Kidney (tissue), 14 donors: Measurements from ENCODE around the gene ZSCAN20. TPM values are rescaled to one million over a fixed set of nuclear protein-coding genes. Genes with fewer than 3 reads are reported as not detected.

Experiments
- DNase-seq, 5 donors: peaks; one replicate each; pipeline ENCODE4 v3.0.0-alpha.2; 2013 to 2020
- FAIRE-seq: peaks from 2 replicates; lab custom pipeline; 2012; peaks lifted over from hg19 to GRCh38; lab: Jason Lieb, UNC
- H3K27ac ChIP-seq, 2 donors: one replicate each; pipeline ENCODE4 v1.7.0; 2013; ENCODE audit warnings: low read depth in 2 of 2, low read length in 2 of 2, inconsistent platforms in 1 of 2
- H3K27me3 ChIP-seq: one replicate; pipeline ENCODE4 v1.7.1; 2013; ENCODE audit warnings: low read length, inconsistent platforms; ENCODE audit not compliant: control insufficient read depth, insufficient read depth
- H3K36me3 ChIP-seq, 3 donors: one replicate each; pipeline versions ENCODE4 v1.7.0 to v1.7.1; 2013; ENCODE audit warnings: low read length in 3 of 3, control low read depth in 1 of 3, inconsistent platforms in 1 of 3; ENCODE audit not compliant: insufficient read depth in 3 of 3, control insufficient read depth in 2 of 3
- H3K4me1 ChIP-seq, 3 donors: one replicate each; pipeline versions ENCODE4 v1.7.0 to v1.7.1; 2013; ENCODE audit warnings: low read length in 3 of 3, inconsistent platforms in 1 of 3, low read depth in 1 of 3; ENCODE audit not compliant: control insufficient read depth in 2 of 3, insufficient read depth in 2 of 3
- H3K4me3 ChIP-seq, 3 donors: one replicate each; pipeline versions ENCODE4 v1.7.0 to v1.8.1; 2013; ENCODE audit warnings: low read length in 3 of 3, control low read depth in 1 of 3, inconsistent platforms in 1 of 3
- H3K9ac ChIP-seq, 3 donors: one replicate each; pipeline versions ENCODE4 v1.7.0 to v1.7.1; 2013; ENCODE audit warnings: low read length in 3 of 3, control low read depth in 1 of 3, inconsistent platforms in 1 of 3
- H3K9me3 ChIP-seq, 3 donors: one replicate each; pipeline versions ENCODE4 v1.7.0 to v1.7.1; 2013; ENCODE audit warnings: low read length in 3 of 3, control low read depth in 1 of 3, inconsistent platforms in 1 of 3; ENCODE audit not compliant: control insufficient read depth in 2 of 3, insufficient read depth in 1 of 3
- intact Hi-C: fragments of 100-400 bp; cut with DNase I; formaldehyde crosslinking; loops from one replicate; pipeline ENCODE4 v1.11.1; 2022
- polyA plus RNA-seq: library from polyadenylated mRNA; stranded (reverse); fragments of 350-450 nt; fragmentation: Illumina TruSeq; extraction: RNeasy Lipid Tissue Mini Kit (QIAGEN cat#74804); gene quantifications from one replicate; pipeline ENCODE4 v1.2.3, GENCODE V29; 2014; ENCODE audit warnings: low read depth, low replicate concordance; ENCODE audit not compliant: insufficient read depth
- total RNA-seq: library from RNA; stranded (reverse); fragmentation: NEBNext Ultra II Directional; extraction: Animal tissue kit (Norgen Biotek cat#: 25700); gene quantifications from one replicate; pipeline ENCODE4 v1.2.1, GENCODE V29; 2021
- TF ChIP-seq, protein P1 (sequence below): IDR thresholded peaks from 3 replicates; pipeline ENCODE4 v1.5.1; 2012; ENCODE audit warnings: mild to moderate bottlenecking, moderate library complexity, borderline replicate concordance; ENCODE audit not compliant: insufficient read depth; ENCODE audit errors: extremely low read depth
- donor health status: control.
- donor health status: control.
- donor health status: control.
- donor health status: control.
- donor health status: control.
- donor health status: DM: yes; HTN: yes; CAD: no.
- donor health status: Normal renal cell carcinoma (clear cell type).

The ZSCAN20 gene
- total and polyA plus RNA-seq, 2 donors from 2014 or later: 0.99 to 6.3 TPM

DNA sequence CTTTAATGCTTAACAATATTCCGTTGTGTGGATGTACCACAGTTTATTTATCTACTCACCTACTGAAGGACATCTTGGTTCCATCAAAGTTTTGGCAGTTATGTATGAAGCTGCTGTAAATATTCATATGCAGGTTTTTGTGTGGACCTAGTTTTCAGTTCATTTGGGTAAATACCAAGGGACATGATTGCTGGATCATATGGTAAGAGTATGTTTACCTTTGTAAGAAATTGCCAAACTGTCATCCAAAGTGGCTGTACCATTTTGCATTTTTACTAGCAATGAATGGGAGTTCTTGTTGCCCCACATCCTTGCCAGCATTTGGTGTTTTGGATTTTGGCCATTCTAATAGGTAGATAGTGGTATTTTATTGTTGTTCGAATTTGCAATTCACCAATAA is 10.0 kb downstream of the ZSCAN20 start:
- intact Hi-C loops: no loop called here
- FAIRE-seq (no peak), DNase-seq (no peak)
- Histone ChIP-seq H3K4me1 (no peaks in the 10 kb centered on the region), H3K36me3 (peaks cover 0 to 5% (median 3%) of the 10 kb centered on the region in 3 donors), H3K9ac (no peak overlapping the region), H3K27ac (no peak overlapping the region), H3K4me3 (no peak overlapping the region), H3K27me3 (no peaks in the 10 kb centered on the region), H3K9me3 (no peaks in the 10 kb centered on the region)
- TF ChIP-seq, protein P1, sequence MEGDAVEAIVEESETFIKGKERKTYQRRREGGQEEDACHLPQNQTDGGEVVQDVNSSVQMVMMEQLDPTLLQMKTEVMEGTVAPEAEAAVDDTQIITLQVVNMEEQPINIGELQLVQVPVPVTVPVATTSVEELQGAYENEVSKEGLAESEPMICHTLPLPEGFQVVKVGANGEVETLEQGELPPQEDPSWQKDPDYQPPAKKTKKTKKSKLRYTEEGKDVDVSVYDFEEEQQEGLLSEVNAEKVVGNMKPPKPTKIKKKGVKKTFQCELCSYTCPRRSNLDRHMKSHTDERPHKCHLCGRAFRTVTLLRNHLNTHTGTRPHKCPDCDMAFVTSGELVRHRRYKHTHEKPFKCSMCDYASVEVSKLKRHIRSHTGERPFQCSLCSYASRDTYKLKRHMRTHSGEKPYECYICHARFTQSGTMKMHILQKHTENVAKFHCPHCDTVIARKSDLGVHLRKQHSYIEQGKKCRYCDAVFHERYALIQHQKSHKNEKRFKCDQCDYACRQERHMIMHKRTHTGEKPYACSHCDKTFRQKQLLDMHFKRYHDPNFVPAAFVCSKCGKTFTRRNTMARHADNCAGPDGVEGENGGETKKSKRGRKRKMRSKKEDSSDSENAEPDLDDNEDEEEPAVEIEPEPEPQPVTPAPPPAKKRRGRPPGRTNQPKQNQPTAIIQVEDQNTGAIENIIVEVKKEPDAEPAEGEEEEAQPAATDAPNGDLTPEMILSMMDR: no peak

DNA sequence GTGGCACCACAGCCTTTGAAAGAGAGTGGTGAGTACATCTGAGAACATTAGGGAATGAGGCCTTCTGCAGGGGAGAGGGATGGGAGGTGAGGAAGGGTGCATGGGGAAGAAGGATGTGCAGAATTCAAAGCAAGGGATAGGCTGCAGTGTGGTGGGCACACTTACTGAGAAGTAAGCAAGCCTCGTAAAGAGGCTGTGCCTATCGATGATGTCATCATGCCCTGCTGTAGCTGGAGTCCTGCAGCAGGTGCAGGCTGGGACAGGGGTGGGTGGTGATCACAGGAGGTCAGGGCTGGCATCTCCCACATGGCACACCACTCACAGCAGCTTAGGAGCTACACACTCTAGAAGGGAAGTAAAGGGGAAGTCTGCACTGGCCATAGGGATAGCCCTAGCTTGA is 16.2 kb downstream of the ZSCAN20 start:
- TF ChIP-seq, protein P1: no peak
- no peaks in the 10 kb centered on the region for H3K27me3 ChIP-seq
- no peak overlapping the region for H3K27ac ChIP-seq
- peaks cover 3 to 38% (median 25%) of the 10 kb centered on the region in 3 donors for H3K36me3 ChIP-seq
- H3K9ac ChIP-seq: no peak overlapping the region
- DNase-seq: no peak
- H3K4me3 ChIP-seq: no peak overlapping the region
- H3K4me1 ChIP-seq: no peaks in the 10 kb centered on the region
- intact Hi-C loops: no loop called here
- FAIRE-seq: no peak
- peaks cover 0 to 9% (median 3%) of the 10 kb centered on the region in 3 donors for H3K9me3 ChIP-seq

DNA sequence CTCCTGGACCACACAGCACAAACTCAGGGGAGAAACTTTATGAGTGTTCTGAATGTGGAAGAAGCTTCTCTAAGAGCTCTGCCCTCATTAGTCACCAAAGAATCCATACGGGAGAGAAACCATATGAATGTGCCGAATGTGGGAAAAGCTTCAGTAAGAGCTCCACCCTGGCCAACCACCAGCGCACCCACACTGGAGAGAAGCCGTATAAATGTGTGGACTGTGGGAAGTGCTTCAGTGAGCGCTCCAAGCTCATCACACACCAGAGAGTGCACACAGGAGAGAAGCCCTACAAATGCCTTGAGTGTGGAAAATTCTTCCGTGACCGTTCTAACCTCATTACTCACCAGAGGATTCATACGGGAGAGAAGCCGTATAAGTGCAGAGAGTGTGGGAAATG is 22.5 kb downstream of the ZSCAN20 start:
- Histone ChIP-seq H3K27me3 (no peaks in the 10 kb centered on the region), H3K27ac (no peak overlapping the region), H3K4me3 (no peak overlapping the region), H3K9me3 (peaks cover 0 to 45% (median 15%) of the 10 kb centered on the region in 3 donors), H3K36me3 (peaks cover 15 to 40% (median 20%) of the 10 kb centered on the region in 3 donors), H3K9ac (no peak overlapping the region), H3K4me1 (no peaks in the 10 kb centered on the region)
- TF ChIP-seq, protein P1: no peak
- FAIRE-seq (no peak), DNase-seq (no peak)
- intact Hi-C loops: no loop called here

DNA sequence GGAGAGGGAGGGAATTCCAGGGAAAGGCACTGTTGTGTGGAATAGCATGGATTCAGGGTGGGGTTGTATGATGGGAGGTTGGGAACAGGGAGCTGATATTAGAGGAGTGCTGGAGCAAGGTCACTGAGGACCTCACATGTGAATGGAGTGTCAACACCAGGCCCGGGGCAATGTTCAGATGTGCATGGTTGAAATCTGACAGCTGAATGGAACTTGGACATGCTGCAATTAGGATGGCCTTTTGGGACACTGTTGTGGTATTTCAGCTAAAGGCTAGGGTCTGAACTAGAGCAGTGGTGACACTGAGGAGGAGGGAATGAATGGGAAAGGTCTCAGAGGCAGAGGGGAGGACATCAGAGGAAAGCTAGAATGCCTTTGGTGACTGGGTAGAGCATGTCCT is 25.0 kb downstream of the ZSCAN20 start:
- intact Hi-C loops: no loop called here
- no peak overlapping the region for H3K27ac ChIP-seq
- TF ChIP-seq, protein P1: no peak
- no peaks in the 10 kb centered on the region for H3K27me3 ChIP-seq
- H3K9me3 ChIP-seq: peaks cover 0 to 45% (median 15%) of the 10 kb centered on the region in 3 donors
- H3K36me3 ChIP-seq: peaks cover 13 to 24% (median 17%) of the 10 kb centered on the region in 3 donors
- FAIRE-seq (no peak), DNase-seq (no peak)
- no peaks in the 10 kb centered on the region for H3K4me1 ChIP-seq
- H3K9ac ChIP-seq: no peak overlapping the region
- no peak overlapping the region for H3K4me3 ChIP-seq
